Prostate gland (tissue), 2 donors: ENCODE data around the gene ABCA1.

Experiments used
- CTCF ChIP-seq, 4 experiments: fragments of 200-600 bp in 2 of 4; fragments of 450-650 bp in 2 of 4; sonication (generic) in 2 of 4; IDR thresholded peaks; 1 replicate in 3 of 4; 2 replicates in 1 of 4; pipeline ENCODE4 v1.5.1; 2016 to 2019; ENCODE audit warnings: antibody characterized with exemption in 4 of 4, mild to moderate bottlenecking in 2 of 4, moderate library complexity in 2 of 4
- POLR2A ChIP-seq: fragments of 450-650 bp; IDR thresholded peaks from one replicate; pipeline ENCODE4 v1.6.1; 2016; ENCODE audit warnings: antibody characterized with exemption, mild to moderate bottlenecking
- POLR2AphosphoS5 ChIP-seq: sonication (generic); formaldehyde crosslinking; IDR thresholded peaks from one replicate; pipeline ENCODE4 v1.6.1; 2017; ENCODE audit warnings: antibody characterized with exemption

GRCh38 chr9:104968025-104968982 is 40.3 kb upstream of the ABCA1 start:
- TF ChIP-seq CTCF (IDR thresholded peaks at IDR 0.05): peak in 1 of 4 experiments; percentile 1
- peak; percentile 73 for TF ChIP-seq POLR2AphosphoS5
- TF ChIP-seq POLR2A: no peak
